GM23248 (cell line): ENCODE results near the gene PLK2.

Source experiments
- EZH2 ChIP-seq: fragments of 200-600 bp; sonication (generic); IDR thresholded peaks from 2 replicates; pipeline ENCODE4 v1.6.1; 2018; ENCODE audit warnings: antibody characterized with exemption, mild to moderate bottlenecking; ENCODE audit not compliant: insufficient read depth, poor library complexity, severe bottlenecking
- EZH2phosphoT487 ChIP-seq: fragments of 200-600 bp; sonication (generic); IDR thresholded peaks from 2 replicates; pipeline ENCODE4 v1.6.1; 2018; ENCODE audit warnings: antibody characterized with exemption, moderate library complexity, mild to moderate bottlenecking, low read depth; ENCODE audit not compliant: insufficient read depth

DNA sequence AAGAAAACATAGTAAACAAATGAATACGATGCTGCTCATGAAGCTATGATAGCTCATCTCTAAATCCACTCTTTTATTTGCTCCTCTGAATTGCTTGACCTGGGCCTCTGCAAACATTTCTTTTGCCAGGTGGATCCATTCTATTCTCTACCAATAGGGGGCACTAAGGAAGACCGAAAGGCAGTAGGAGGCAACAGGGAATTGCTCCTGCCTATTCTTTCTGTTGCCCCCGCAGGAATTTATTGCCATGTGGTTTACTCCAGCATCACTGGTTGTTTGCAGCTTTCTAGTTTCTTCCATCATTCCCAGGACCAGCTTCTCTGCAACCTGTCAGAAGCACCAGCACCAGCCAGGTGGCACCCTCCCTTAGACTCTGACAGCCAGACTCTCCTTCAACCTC is 36.6 kb upstream of the PLK2 start:
- TF ChIP-seq EZH2phosphoT487 (no peak), EZH2 (no peak)
